Tongue (tissue), 3 donors: ENCODE measurements around the gene CORO1A. TPM values are rescaled to one million over a fixed set of nuclear protein-coding genes. Genes with fewer than 3 reads are reported as not detected.
"Not testable (repeated sequence)": the region's sequence is repeated elsewhere in the genome, so short reads cannot be mapped to it uniquely, and the experiment has no call there.

Experiments used
- DNase-seq: peaks from one replicate; pipeline ENCODE4 v3.0.0-alpha.2; 2015
- small RNA-seq: library from RNA; depleted of rRNA; stranded (forward); fragments of <200 nt; gene quantifications from one replicate; pipeline ENCODE3, GENCODE V24; 2014; ENCODE audit warnings: low replicate concordance
- total RNA-seq: library from RNA; depleted of rRNA; stranded (reverse); fragments of >200 nt; gene quantifications from one replicate; pipeline ENCODE4 v1.2.3, GENCODE V29; 2014

CORO1A gene
- total RNA-seq, 1 donor from 2014 or later: 14.8 TPM

- not testable (repeated sequence) for DNase-seq
Measured at GRCh38 chr16:30205541-30206236, 22.3 kb downstream of the CORO1A start.

GRCh38 chr16:30206252-30206651 is 22.9 kb downstream of the CORO1A start:
- not testable (repeated sequence) for DNase-seq

GRCh38 chr16:30207063-30207704 is 23.8 kb downstream of the CORO1A start:
- DNase-seq: not testable (repeated sequence)

DNA sequence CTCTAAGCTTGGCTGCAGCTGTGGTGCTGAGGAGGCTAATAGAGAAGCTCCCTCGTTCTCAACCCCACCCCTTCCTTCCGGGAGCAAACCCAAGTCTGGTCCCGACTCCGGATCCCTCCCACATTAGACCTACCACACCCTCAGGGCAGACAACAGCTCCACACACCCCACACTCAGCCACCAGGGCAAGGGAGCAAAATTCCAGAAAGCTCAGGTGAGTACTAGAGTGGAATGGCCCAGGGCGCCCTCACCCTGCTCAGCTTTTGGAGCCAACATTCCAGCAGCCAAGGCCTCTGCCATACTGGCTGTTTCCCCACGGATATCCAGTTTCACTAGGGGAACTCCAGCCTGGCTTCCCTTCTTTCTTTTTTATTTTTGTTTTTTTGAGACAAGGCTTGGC is 25.6 kb downstream of the CORO1A start:
- DNase-seq: not testable (repeated sequence)

GRCh38 chr16:30211414-30211813 is 28.0 kb downstream of the CORO1A start:
- DNase-seq: not testable (repeated sequence)

- not testable (repeated sequence) for DNase-seq
Measured at GRCh38 chr16:30217082-30217481, 33.7 kb downstream of the CORO1A start.

Small RNA genes lying within 50 kb of the gene (small RNA-seq; reads per million reads assigned to genes)
- gene AC106782.4: not detected

Other genes starting within 250 kb of the CORO1A start
- gene TMEM219, start 221.5 kb upstream of the CORO1A start, total RNA-seq: 28.2 TPM
- 37.7 TPM for gene TAOK2, start 209.7 kb upstream of the CORO1A start, total RNA-seq
- gene HIRIP3, start 188.0 kb upstream of the CORO1A start, total RNA-seq: 13.1 TPM
- 38.1 TPM for gene INO80E, start 187.4 kb upstream of the CORO1A start, total RNA-seq
- gene DOC2A, start 172.6 kb upstream of the CORO1A start, total RNA-seq: 1.0 TPM
- gene C16orf92, start 160.4 kb upstream of the CORO1A start, total RNA-seq: not detected
- 0.82 TPM for gene TLCD3B, start 152.3 kb upstream of the CORO1A start, total RNA-seq
- gene ALDOA, start 117.8 kb upstream of the CORO1A start, total RNA-seq: 1,849 TPM
- 72.4 TPM for gene PPP4C, start 107.6 kb upstream of the CORO1A start, total RNA-seq
- gene TBX6, start 91.7 kb upstream of the CORO1A start, total RNA-seq: 1.4 TPM
- 10.4 TPM for gene YPEL3, start 87.4 kb upstream of the CORO1A start, total RNA-seq
- 3.3 TPM for gene GDPD3, start 70.1 kb upstream of the CORO1A start, total RNA-seq
- 18.0 TPM for gene MAPK3, start 60.4 kb upstream of the CORO1A start, total RNA-seq
- 40.7 TPM for gene BOLA2B, start 10.1 kb downstream of the CORO1A start, total RNA-seq
- 13.7 TPM for gene SLX1A, start 10.3 kb downstream of the CORO1A start, total RNA-seq
- gene SULT1A3, start 15.7 kb downstream of the CORO1A start, total RNA-seq: 5.8 TPM
- 2.4 TPM for gene NPIPB13, start 64.9 kb downstream of the CORO1A start, total RNA-seq
- 29.8 TPM for gene CD2BP2, start 171.7 kb downstream of the CORO1A start, total RNA-seq
- 40.0 TPM for gene TBC1D10B, start 186.9 kb downstream of the CORO1A start, total RNA-seq
- 9,092 TPM for gene MYL11, start 191.2 kb downstream of the CORO1A start, total RNA-seq
- gene SEPTIN1, start 199.0 kb downstream of the CORO1A start, total RNA-seq: not detected
- 6.4 TPM for gene ZNF48, start 211.8 kb downstream of the CORO1A start, total RNA-seq
- 12.1 TPM for gene ZNF771, start 224.0 kb downstream of the CORO1A start, total RNA-seq
- 22.8 TPM for gene DCTPP1, start 246.4 kb downstream of the CORO1A start, total RNA-seq